GM18867 (cell line): Measurements from ENCODE around the gene SMIM1.
"Not testable (repeated sequence)": the region's sequence is repeated elsewhere in the genome, so short reads cannot be mapped to it uniquely, and the experiment has no call there.

Experiments
- ATAC-seq: cut with Tn5 transposase; IDR thresholded peaks from one replicate; pipeline ENCODE4 v1.9.1; 2021; ENCODE audit warnings: mild to moderate bottlenecking, moderate library complexity; ENCODE audit not compliant: unreplicated experiment

The SMIM1 gene

GRCh38 chr1:3789421-3790300 lies 17.1 kb downstream of the SMIM1 start:
- ATAC-seq = no peak

- no peak for ATAC-seq
Observed at GRCh38 chr1:3790500-3790923, 18.0 kb downstream of the SMIM1 start.

- no peak for ATAC-seq
Observed at GRCh38 chr1:3790952-3791351, 18.4 kb downstream of the SMIM1 start.

- ATAC-seq = no peak
Observed at GRCh38 chr1:3795453-3796214, 23.1 kb downstream of the SMIM1 start.

GRCh38 chr1:3796215-3797061 lies 23.9 kb downstream of the SMIM1 start, which contains the start of gene LRRC47:
TSS of gene LRRC47 (minus strand) at chr1:3796498. CDS start at chr1:3796476, 22 bp downstream.
- peak; percentile 95 for ATAC-seq

GRCh38 chr1:3799976-3800685 lies 27.6 kb downstream of the SMIM1 start:
- ATAC-seq = no peak

- not testable (repeated sequence) for ATAC-seq
Observed at GRCh38 chr1:3800795-3801194, 28.2 kb downstream of the SMIM1 start.

GRCh38 chr1:3803905-3804626 lies 31.5 kb downstream of the SMIM1 start:
- ATAC-seq = no peak

GRCh38 chr1:3804627-3804944 lies 32.0 kb downstream of the SMIM1 start:
- ATAC-seq = not testable (repeated sequence)

- no peak for ATAC-seq
Observed at GRCh38 chr1:3805038-3805437, 32.5 kb downstream of the SMIM1 start.

- ATAC-seq = no peak
Observed at GRCh38 chr1:3807769-3808168, 35.2 kb downstream of the SMIM1 start.

GRCh38 chr1:3809680-3810079 lies 37.1 kb downstream of the SMIM1 start:
- no peak for ATAC-seq

GRCh38 chr1:3810149-3810761 lies 37.7 kb downstream of the SMIM1 start:
- peak; percentile 54 for ATAC-seq

GRCh38 chr1:3811595-3811911 lies 39.0 kb downstream of the SMIM1 start:
- no peak for ATAC-seq

GRCh38 chr1:3814065-3814464 lies 41.5 kb downstream of the SMIM1 start:
- no peak for ATAC-seq

- no peak for ATAC-seq
Observed at GRCh38 chr1:3814771-3815561, 42.4 kb downstream of the SMIM1 start.

- ATAC-seq = no peak
Observed at GRCh38 chr1:3816331-3817137, 44.0 kb downstream of the SMIM1 start.
